ENCODE data around the gene NFIB. TPM values are rescaled to one million over a fixed set of nuclear protein-coding genes. Genes with fewer than 3 reads are reported as not detected.

Gene NFIB
- total RNA-seq, 1 experiment from 2014 or later = not detected

GRCh38 chr9:14180960-14181537, 132.9 kb downstream of the NFIB start:
- in situ Hi-C loops (cut with HindIII; ENCODE audit: low sequenced_read_pairs) = no loop called here
- no peak for DNase-seq (ENCODE audit: low spot score)

- in situ Hi-C loops (cut with HindIII; ENCODE audit: low sequenced_read_pairs) = no loop called here
- DNase-seq (ENCODE audit: low spot score) = peak; percentile 81
Measured at GRCh38 chr9:14180093-14180959, 133.6 kb downstream of the NFIB start.

GRCh38 chr9:14179449-14179848, 134.5 kb downstream of the NFIB start:
- in situ Hi-C loops (cut with HindIII; ENCODE audit: low sequenced_read_pairs) = no loop called here
- peak; percentile 32 for DNase-seq (ENCODE audit: low spot score)

GRCh38 chr9:14175778-14176177, 138.2 kb downstream of the NFIB start:
- no peak for DNase-seq (ENCODE audit: low spot score)
- in situ Hi-C loops (cut with HindIII; ENCODE audit: low sequenced_read_pairs) = no loop called here

- in situ Hi-C loops (cut with HindIII; ENCODE audit: low sequenced_read_pairs) = no loop called here
- peak; percentile 35 for DNase-seq (ENCODE audit: low spot score)
Measured at GRCh38 chr9:14173713-14174112, 140.2 kb downstream of the NFIB start.

GRCh38 chr9:14170973-14171596, 142.9 kb downstream of the NFIB start:
- no peak for DNase-seq (ENCODE audit: low spot score)
- in situ Hi-C loops (cut with HindIII; ENCODE audit: low sequenced_read_pairs) = no loop called here

- in situ Hi-C loops (cut with HindIII; ENCODE audit: low sequenced_read_pairs) = no loop called here
Measured at GRCh38 chr9:14170392-14170931, 143.5 kb downstream of the NFIB start.

GRCh38 chr9:14168381-14168780, 145.6 kb downstream of the NFIB start:
- DNase-seq (ENCODE audit: low spot score) = no peak
- in situ Hi-C loops (cut with HindIII; ENCODE audit: low sequenced_read_pairs) = no loop called here

More at GRCh38 chr9:14170392-14170931, 143.5 kb downstream of the NFIB start:
- no peak for DNase-seq (ENCODE audit: low spot score)

- in situ Hi-C loops (cut with HindIII; ENCODE audit: low sequenced_read_pairs) = no loop called here
- no peak for DNase-seq (ENCODE audit: low spot score)
Measured at GRCh38 chr9:14165376-14166035, 148.4 kb downstream of the NFIB start.

GRCh38 chr9:14164908-14165307, 149.0 kb downstream of the NFIB start:
- no peak for DNase-seq (ENCODE audit: low spot score)
- in situ Hi-C loops (cut with HindIII; ENCODE audit: low sequenced_read_pairs) = no loop called here

- in situ Hi-C loops (cut with HindIII; ENCODE audit: low sequenced_read_pairs) = no loop called here
Measured at GRCh38 chr9:14159440-14160216, 154.3 kb downstream of the NFIB start.

GRCh38 chr9:14158916-14159315, 155.0 kb downstream of the NFIB start:
- DNase-seq (ENCODE audit: low spot score) = no peak
- in situ Hi-C loops (cut with HindIII; ENCODE audit: low sequenced_read_pairs) = no loop called here

More at GRCh38 chr9:14159440-14160216, 154.3 kb downstream of the NFIB start:
- peak; percentile 25 for DNase-seq (ENCODE audit: low spot score)

- in situ Hi-C loops (cut with HindIII; ENCODE audit: low sequenced_read_pairs) = no loop called here
- DNase-seq (ENCODE audit: low spot score) = no peak
Measured at GRCh38 chr9:14158136-14158813, 155.7 kb downstream of the NFIB start.

- in situ Hi-C loops (cut with HindIII; ENCODE audit: low sequenced_read_pairs) = no loop called here
- DNase-seq (ENCODE audit: low spot score) = no peak
Measured at GRCh38 chr9:14157191-14157590, 156.8 kb downstream of the NFIB start.

- in situ Hi-C loops (cut with HindIII; ENCODE audit: low sequenced_read_pairs) = no loop called here
- DNase-seq (ENCODE audit: low spot score) = no peak
Measured at GRCh38 chr9:14156046-14156445, 157.9 kb downstream of the NFIB start.

- no peak for DNase-seq (ENCODE audit: low spot score)
- in situ Hi-C loops (cut with HindIII; ENCODE audit: low sequenced_read_pairs) = no loop called here
Measured at GRCh38 chr9:14155237-14155636, 158.7 kb downstream of the NFIB start.

GRCh38 chr9:14153310-14153720, 160.6 kb downstream of the NFIB start:
- no peak for DNase-seq (ENCODE audit: low spot score)
- in situ Hi-C loops (cut with HindIII; ENCODE audit: low sequenced_read_pairs) = no loop called here

GRCh38 chr9:14151451-14151850, 162.5 kb downstream of the NFIB start:
- peak; percentile 30 for DNase-seq (ENCODE audit: low spot score)
- in situ Hi-C loops (cut with HindIII; ENCODE audit: low sequenced_read_pairs) = no loop called here

All from G401 (cell line).